ENCODE data around the gene HOXA9.

Gene HOXA9

DNA sequence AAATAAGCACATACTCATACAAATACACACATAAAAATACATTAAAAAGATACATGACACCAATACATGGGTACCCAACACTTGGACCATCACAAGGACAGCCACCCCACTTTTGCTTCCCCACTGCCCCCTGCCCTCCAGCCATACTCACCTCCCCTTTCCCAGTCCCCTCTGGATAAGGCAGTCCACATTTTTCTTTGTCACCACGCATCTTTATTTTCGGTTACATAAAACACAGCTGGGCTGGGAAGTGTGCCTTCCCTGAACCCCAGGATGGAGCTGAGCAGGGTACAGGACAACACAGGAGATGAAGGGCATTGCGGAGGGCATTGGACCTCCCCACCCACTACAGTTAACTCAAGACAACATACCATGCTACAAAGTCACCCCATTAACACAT lies 11.8 kb downstream of the HOXA9 start:
- H3K9me3 ChIP-seq (ENCODE audit: control insufficient read depth in 2 of 2, low read length in 2 of 2): no peaks in the 10 kb centered on the region
- no peak overlapping the region for H3K9ac ChIP-seq (ENCODE audit: low read length in 2 of 2)
- peaks cover 41% of the 10 kb centered on the region for H3K4me1 ChIP-seq (ENCODE audit: control insufficient read depth, insufficient read depth, low read length)
- no peaks in the 10 kb centered on the region for H3K36me3 ChIP-seq (ENCODE audit: control insufficient read depth in 2 of 2, insufficient read depth in 2 of 2, low read length in 2 of 2)
- H3K4me3 ChIP-seq (ENCODE audit: low read length in 2 of 2): no peak overlapping the region
- H3K27me3 ChIP-seq (ENCODE audit: control insufficient read depth in 1 of 2, insufficient read depth in 2 of 2, low read length in 2 of 2): peaks cover 78 to 82% of the 10 kb centered on the region in 2 donors
- H3K27ac ChIP-seq (ENCODE audit: low read length): no peak overlapping the region

DNA sequence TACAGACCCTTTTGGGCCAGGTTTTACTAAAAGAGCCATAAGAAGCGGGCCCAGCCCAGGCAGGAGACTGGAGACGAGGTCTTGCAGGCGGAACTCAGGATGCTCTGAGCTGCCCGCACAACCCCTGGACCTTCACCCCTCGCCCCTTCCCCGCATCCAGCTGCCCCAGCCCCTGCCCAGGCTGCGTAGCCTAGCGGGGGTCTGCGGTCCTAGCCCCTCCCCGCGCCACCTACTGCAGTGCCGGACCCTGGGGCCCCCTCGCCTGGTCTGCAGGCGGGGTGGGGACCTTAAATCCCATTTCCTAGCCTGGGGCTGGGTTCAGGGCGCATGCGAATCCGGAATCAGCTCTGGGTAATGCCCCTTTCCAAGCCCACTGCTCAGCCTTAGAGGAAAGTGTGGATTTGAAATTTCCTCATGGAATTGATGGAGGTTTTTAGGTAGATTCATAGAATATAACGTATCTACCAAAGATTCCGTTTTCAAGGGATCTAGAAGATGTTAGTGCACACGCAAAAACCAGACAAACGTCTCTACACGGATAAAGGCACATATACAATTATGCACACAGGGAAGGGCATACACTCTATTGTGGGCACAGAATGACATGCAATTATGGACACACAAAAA lies 12.4 kb downstream of the HOXA9 start:
- Histone ChIP-seq H3K27me3 (ENCODE audit: control insufficient read depth in 1 of 2, insufficient read depth in 2 of 2, low read length in 2 of 2) (peaks cover 78 to 82% of the 10 kb centered on the region in 2 donors), H3K4me3 (ENCODE audit: low read length in 2 of 2) (peak overlapping the region in 1 of 2 donors; percentile 72), H3K36me3 (ENCODE audit: control insufficient read depth in 2 of 2, insufficient read depth in 2 of 2, low read length in 2 of 2) (no peaks in the 10 kb centered on the region), H3K27ac (ENCODE audit: low read length) (no peak overlapping the region), H3K4me1 (ENCODE audit: control insufficient read depth, insufficient read depth, low read length) (peaks cover 41% of the 10 kb centered on the region), H3K9me3 (ENCODE audit: control insufficient read depth in 2 of 2, low read length in 2 of 2) (no peaks in the 10 kb centered on the region), H3K9ac (ENCODE audit: low read length in 2 of 2) (no peak overlapping the region)

DNA sequence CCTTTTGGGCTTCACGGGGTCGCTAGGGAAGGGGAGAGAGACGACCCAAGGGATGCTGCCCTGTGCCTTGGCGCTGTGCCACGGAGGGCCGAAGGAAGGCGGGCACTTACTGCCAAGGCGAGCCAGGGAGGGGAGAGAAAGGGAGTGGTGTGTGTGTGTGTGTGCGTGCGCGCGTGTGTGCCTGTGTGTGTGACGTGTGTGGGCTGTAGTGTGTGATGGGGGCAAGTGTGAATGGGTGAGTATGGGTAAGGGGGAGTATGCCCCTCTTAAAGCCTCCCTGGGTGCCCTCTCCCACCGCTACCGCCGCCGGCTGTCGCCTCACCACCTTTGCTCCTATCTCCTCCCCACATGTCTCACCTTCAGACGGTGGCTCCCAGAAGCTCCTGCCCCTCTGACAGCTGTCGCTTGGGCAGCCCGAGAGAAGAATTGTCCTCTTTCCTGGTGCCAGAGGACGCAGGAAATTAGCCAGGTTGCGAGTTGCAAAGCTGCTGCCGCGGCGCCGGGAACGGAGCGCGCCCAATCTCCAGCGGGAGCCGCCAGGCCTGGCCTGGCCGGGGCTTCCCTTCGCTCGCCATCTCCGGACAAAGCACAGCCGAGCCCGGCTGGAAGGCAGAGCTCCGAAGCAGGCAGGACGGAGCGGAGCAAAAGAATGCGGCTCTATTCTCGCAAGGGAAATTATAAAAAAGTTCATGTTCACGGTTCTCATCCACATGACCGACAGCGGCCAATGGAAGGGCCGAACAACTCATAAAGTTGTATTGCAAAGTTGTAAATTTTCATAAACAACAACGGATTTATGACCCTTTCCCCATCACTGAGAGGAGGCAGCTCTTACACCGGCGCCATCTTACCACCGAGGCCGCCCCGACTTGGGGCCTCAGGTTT lies 13.2 kb downstream of the HOXA9 start, which contains the start of gene HOXA3:
TSS of gene HOXA3 (minus strand) at position 653 of the 885 bp plus-strand sequence. CDS start 41,943 bp downstream, outside the sequence.
- no peak within 1 kb of the TSS for H3K9ac ChIP-seq (ENCODE audit: low read length in 2 of 2)
- no peak within 1 kb of the TSS for H3K27ac ChIP-seq (ENCODE audit: low read length)
- peaks cover 75 to 76% of the 10 kb centered on the region in 2 donors for H3K27me3 ChIP-seq (ENCODE audit: control insufficient read depth in 1 of 2, insufficient read depth in 2 of 2, low read length in 2 of 2)
- H3K4me1 ChIP-seq (ENCODE audit: control insufficient read depth, insufficient read depth, low read length): peaks cover 39% of the 10 kb centered on the region
- H3K9me3 ChIP-seq (ENCODE audit: control insufficient read depth in 2 of 2, low read length in 2 of 2): no peaks in the 10 kb centered on the region
- no peaks in the 10 kb centered on the region for H3K36me3 ChIP-seq (ENCODE audit: control insufficient read depth in 2 of 2, insufficient read depth in 2 of 2, low read length in 2 of 2)
- peak within 1 kb of the TSS; percentile 36 to 72 for H3K4me3 ChIP-seq (ENCODE audit: low read length in 2 of 2)

DNA sequence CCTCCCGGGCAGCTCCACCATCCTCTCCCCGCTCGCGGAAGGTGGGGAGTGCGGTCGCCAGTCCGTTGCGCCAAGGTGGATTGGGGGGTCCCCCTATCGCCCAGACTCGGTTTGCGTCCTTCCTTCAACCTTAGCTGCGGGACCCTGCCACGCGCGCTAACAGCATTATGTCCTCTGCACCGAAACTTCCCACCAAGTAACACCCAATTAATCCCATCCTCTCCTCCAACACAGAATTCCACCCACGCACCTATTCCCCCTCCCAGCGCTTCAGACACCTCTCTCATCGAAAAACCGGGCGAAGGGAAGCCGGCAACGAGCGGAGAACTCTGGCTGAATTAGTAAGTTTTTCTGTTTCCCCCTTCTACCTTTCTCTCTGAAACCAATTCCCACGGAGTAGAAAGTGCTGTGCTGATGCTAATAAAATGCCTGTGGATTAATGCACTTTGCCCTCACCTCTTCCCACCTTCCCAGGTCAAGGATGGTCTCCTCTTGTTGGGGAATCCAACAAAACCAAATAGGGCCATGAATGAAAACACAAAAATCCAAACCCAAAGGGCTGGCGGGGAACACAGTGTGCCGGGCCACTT lies 13.9 kb downstream of the HOXA9 start:
- no peaks in the 10 kb centered on the region for H3K36me3 ChIP-seq (ENCODE audit: control insufficient read depth in 2 of 2, insufficient read depth in 2 of 2, low read length in 2 of 2)
- H3K4me1 ChIP-seq (ENCODE audit: control insufficient read depth, insufficient read depth, low read length): peaks cover 38% of the 10 kb centered on the region
- H3K9me3 ChIP-seq (ENCODE audit: control insufficient read depth in 2 of 2, low read length in 2 of 2): no peaks in the 10 kb centered on the region
- H3K27me3 ChIP-seq (ENCODE audit: control insufficient read depth in 1 of 2, insufficient read depth in 2 of 2, low read length in 2 of 2): peaks cover 77% of the 10 kb centered on the region in 2 donors
- H3K9ac ChIP-seq (ENCODE audit: low read length in 2 of 2): no peak overlapping the region
- H3K27ac ChIP-seq (ENCODE audit: low read length): no peak overlapping the region
- H3K4me3 ChIP-seq (ENCODE audit: low read length in 2 of 2): peak overlapping the region; percentile 36 to 72

DNA sequence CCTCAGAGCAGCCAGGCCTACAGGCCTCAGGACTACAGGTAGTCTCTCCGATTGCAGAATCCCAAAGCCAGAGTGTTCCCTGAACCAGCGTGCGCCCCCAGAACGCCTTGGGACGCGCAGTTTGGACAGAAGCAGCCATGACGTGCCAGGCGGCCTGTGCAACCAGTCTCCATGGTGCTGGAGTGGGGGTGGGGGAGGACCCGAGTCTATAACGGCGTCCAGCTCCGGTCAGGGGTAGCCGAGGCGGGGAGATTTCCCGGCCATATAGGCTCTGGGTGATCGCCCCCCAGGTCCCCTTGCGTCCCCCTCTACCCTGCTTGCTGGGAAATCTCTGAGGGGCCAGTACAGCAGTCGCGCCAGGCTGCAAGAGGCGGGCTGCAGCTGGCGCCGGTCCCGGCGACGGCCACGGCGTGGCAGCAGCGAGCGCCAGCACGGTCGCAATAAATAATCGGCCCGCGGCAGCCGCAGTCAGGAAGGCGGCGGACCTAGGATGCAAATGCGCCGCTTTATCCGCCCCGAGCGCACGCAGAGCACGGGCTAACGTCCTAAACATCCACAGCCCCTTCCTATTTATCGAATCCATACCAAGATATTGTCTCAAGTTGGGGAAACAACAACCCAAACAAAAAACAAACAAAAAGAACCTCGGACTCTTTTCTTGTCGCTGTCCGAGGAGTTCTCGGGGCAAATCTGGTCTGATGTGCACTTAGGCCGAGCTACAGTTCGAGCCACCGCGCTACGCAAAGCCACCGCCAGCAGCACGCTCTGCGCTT lies 14.6 kb downstream of the HOXA9 start:
- no peak overlapping the region for H3K27ac ChIP-seq (ENCODE audit: low read length)
- H3K36me3 ChIP-seq (ENCODE audit: control insufficient read depth in 2 of 2, insufficient read depth in 2 of 2, low read length in 2 of 2): no peaks in the 10 kb centered on the region
- H3K27me3 ChIP-seq (ENCODE audit: control insufficient read depth in 1 of 2, insufficient read depth in 2 of 2, low read length in 2 of 2): peaks cover 74 to 76% of the 10 kb centered on the region in 2 donors
- peak overlapping the region; percentile 36 to 72 for H3K4me3 ChIP-seq (ENCODE audit: low read length in 2 of 2)
- H3K9ac ChIP-seq (ENCODE audit: low read length in 2 of 2): no peak overlapping the region
- no peaks in the 10 kb centered on the region for H3K9me3 ChIP-seq (ENCODE audit: control insufficient read depth in 2 of 2, low read length in 2 of 2)
- peaks cover 32% of the 10 kb centered on the region for H3K4me1 ChIP-seq (ENCODE audit: control insufficient read depth, insufficient read depth, low read length)

DNA sequence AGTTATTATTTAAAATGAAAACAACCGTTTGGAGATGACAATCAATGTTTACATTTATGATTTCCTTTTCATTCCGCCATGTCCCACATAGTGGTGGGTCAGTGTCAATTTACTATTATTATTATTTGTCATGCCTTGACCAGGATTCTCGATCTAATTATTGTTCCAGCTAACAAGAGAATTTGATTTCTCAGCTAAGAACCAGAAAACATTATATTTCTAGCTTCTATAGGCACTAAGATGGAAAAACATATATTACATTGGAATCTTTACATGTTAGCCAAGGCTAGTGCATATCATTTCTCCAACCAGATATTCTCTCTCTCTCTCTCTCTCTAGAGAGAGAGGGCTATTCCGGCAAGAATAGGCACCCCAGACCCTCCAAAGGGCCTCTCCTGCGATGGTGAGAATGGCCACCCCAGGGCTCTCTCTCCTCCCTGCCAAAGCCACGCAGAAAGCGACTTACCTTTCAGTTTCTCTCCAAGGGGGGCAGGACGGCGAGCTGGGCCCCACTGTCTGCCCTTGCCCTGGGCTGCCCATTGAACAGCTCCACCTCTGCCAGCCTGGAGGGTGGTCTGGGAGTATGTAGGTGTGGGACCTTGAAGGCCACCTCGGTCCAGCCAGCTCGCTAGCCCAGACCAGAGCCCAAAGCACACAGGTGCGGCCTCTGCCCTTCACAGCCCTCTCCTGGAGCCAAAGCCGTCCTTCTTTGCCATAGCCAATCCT lies 15.3 kb downstream of the HOXA9 start:
- H3K36me3 ChIP-seq (ENCODE audit: control insufficient read depth in 2 of 2, insufficient read depth in 2 of 2, low read length in 2 of 2): no peaks in the 10 kb centered on the region
- no peak overlapping the region for H3K9ac ChIP-seq (ENCODE audit: low read length in 2 of 2)
- H3K9me3 ChIP-seq (ENCODE audit: control insufficient read depth in 2 of 2, low read length in 2 of 2): no peaks in the 10 kb centered on the region
- peak overlapping the region in 1 of 2 donors; percentile 72 for H3K4me3 ChIP-seq (ENCODE audit: low read length in 2 of 2)
- H3K4me1 ChIP-seq (ENCODE audit: control insufficient read depth, insufficient read depth, low read length): peaks cover 31% of the 10 kb centered on the region
- H3K27me3 ChIP-seq (ENCODE audit: control insufficient read depth in 1 of 2, insufficient read depth in 2 of 2, low read length in 2 of 2): peaks cover 73% of the 10 kb centered on the region in 2 donors
- no peak overlapping the region for H3K27ac ChIP-seq (ENCODE audit: low read length)

DNA sequence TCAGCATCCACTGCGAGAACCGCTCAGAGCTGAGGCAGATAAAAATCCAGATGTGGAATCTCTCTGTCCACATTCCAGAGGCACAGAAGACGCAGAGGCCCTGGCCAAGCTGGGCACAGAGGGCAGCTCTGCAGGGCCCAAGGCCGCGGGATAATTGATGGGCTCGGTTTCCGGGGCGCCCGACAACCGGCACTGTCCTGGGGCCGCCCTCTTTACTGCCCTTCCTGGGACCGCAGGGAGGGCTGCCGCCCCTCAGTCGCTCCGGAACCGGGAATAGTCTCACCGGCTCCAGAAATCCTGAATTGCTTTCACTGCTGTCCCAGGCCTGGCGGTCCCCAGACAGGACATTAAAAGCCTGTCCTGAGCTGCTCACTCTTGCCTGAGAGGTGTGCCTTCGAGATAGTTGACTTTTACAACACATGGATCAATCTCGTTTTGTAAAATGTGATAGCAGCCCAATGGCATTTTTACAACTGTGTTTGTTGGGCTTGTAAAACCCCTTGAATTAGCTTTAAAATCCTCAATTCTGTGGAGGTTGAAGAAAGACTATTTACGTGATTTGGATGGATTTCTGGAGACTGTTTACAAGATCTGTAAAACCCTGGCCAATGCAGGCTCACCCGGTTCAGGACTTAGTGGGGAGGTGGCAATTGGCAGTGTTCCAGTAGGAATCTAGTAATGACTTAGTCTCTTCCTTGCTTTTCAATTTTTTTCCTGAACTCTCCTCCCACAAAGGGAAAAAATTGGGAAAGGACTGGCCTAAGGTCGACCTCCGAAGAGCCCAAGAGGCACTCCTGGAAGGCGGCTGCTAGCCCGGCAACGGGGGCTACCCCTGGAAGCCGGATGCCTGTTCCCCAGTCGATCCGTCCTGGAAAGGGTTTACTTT lies 16.3 kb downstream of the HOXA9 start:
- no peak overlapping the region for H3K9ac ChIP-seq (ENCODE audit: low read length in 2 of 2)
- H3K4me1 ChIP-seq (ENCODE audit: control insufficient read depth, insufficient read depth, low read length): peaks cover 35% of the 10 kb centered on the region
- no peaks in the 10 kb centered on the region for H3K36me3 ChIP-seq (ENCODE audit: control insufficient read depth in 2 of 2, insufficient read depth in 2 of 2, low read length in 2 of 2)
- no peak overlapping the region for H3K27ac ChIP-seq (ENCODE audit: low read length)
- no peaks in the 10 kb centered on the region for H3K9me3 ChIP-seq (ENCODE audit: control insufficient read depth in 2 of 2, low read length in 2 of 2)
- H3K27me3 ChIP-seq (ENCODE audit: control insufficient read depth in 1 of 2, insufficient read depth in 2 of 2, low read length in 2 of 2): peaks cover 70 to 73% of the 10 kb centered on the region in 2 donors
- H3K4me3 ChIP-seq (ENCODE audit: low read length in 2 of 2): no peak overlapping the region

DNA sequence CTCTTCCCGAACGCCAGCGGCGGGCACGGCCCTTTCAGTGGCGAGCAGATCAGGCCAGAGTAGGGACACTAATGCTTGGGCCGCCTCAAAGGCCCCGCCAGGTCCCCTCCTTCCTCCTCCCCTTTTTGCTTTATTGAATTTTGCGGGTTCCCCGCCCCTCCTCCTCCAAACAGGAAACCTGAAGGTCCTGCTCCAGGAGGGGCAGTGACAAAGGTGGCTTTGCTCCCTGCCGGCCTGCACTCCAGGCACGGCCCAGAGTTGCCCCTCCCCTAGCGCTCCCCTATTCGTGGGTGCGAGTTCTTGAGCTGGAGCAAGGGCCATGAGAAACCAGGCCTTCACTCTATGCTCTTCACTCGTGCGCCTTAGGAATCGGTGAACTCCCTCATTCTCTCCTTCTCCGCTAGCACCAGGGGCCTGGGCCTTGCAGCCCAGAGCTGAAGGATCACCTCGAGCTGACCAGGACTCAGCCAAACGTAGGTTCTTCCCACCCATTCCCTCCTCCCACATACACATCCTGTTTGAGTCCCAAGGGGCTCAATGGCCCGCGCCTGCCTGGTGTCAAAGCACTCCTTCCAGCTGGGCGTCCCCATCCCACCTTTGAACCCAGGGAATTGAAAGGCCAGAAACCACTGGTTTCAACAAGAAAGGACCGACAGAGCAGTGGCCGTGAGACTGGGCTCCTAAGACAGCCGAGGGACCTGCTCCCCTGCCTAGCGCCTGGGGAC lies 17.1 kb downstream of the HOXA9 start:
- Histone ChIP-seq H3K9me3 (ENCODE audit: control insufficient read depth in 2 of 2, low read length in 2 of 2) (no peaks in the 10 kb centered on the region), H3K27me3 (ENCODE audit: control insufficient read depth in 1 of 2, insufficient read depth in 2 of 2, low read length in 2 of 2) (peaks cover 62 to 66% of the 10 kb centered on the region in 2 donors), H3K27ac (ENCODE audit: low read length) (no peak overlapping the region), H3K36me3 (ENCODE audit: control insufficient read depth in 2 of 2, insufficient read depth in 2 of 2, low read length in 2 of 2) (no peaks in the 10 kb centered on the region), H3K4me3 (ENCODE audit: low read length in 2 of 2) (peak overlapping the region in 1 of 2 donors; percentile 35), H3K9ac (ENCODE audit: low read length in 2 of 2) (no peak overlapping the region), H3K4me1 (ENCODE audit: control insufficient read depth, insufficient read depth, low read length) (peaks cover 38% of the 10 kb centered on the region)

All from stomach smooth muscle (tissue), 2 donors.